H1 (cell line): ENCODE measurements around the gene TTYH2.

ENCODE experiments used
- BRCA1 ChIP-seq: IDR thresholded peaks from 2 replicates; pipeline ENCODE4 v1.6.1; 2012; ENCODE audit warnings: low read depth, low read length, improper control_type of control experiment
- CTBP2 ChIP-seq: IDR thresholded peaks from 2 replicates; pipeline ENCODE4 v1.7.0; 2011; ENCODE audit warnings: borderline replicate concordance, mild to moderate bottlenecking, moderate library complexity, mixed read lengths, low read length; ENCODE audit not compliant: insufficient read depth, insufficient read length
- CTCF ChIP-seq, 3 experiments: IDR thresholded peaks; 1 replicate in 2 of 3; 2 replicates in 1 of 3; pipeline versions ENCODE4 v1.5.1 to v1.6.1; 2011; ENCODE audit warnings: low read length in 3 of 3, mild to moderate bottlenecking in 3 of 3, inconsistent platforms in 2 of 3, low read depth in 1 of 3, moderate library complexity in 1 of 3; ENCODE audit not compliant: insufficient read depth in 1 of 3; ENCODE audit errors: control extremely low read depth in 1 of 3
- EZH2 ChIP-seq: fragments of 200-600 bp; sonication (generic); IDR thresholded peaks from 2 replicates; pipeline ENCODE4 v1.7.1; 2012; ENCODE audit warnings: low read depth, mild to moderate bottlenecking, moderate library complexity, low read length, inconsistent platforms; ENCODE audit not compliant: severe bottlenecking
- JUND ChIP-seq: IDR thresholded peaks from 2 replicates; pipeline ENCODE4 v1.6.1; 2011; ENCODE audit warnings: mild to moderate bottlenecking, improper control_type of control experiment, low read length
- PHF8 ChIP-seq: fragments of 200-600 bp; sonication (generic); conservative IDR thresholded peaks from 2 replicates; pipeline ENCODE4 v1.7.1; 2012; ENCODE audit warnings: low read depth, mild to moderate bottlenecking, inconsistent platforms, low read length, moderate library complexity
- POLR2A ChIP-seq, 2 experiments: IDR thresholded peaks; 1 replicate in 1 of 2; 2 replicates in 1 of 2; pipeline ENCODE4 v1.6.1; 2011; ENCODE audit warnings: low read depth in 2 of 2, low read length in 2 of 2, mild to moderate bottlenecking in 2 of 2; ENCODE audit errors: control extremely low read depth in 1 of 2
- POLR2AphosphoS5 ChIP-seq: IDR thresholded peaks from 2 replicates; pipeline ENCODE4 v1.6.1; 2011; ENCODE audit warnings: low read depth, low read length
- SUZ12 ChIP-seq: fragments of 200-600 bp; sonication (generic); IDR thresholded peaks from 2 replicates; pipeline ENCODE4 v1.6.1; 2012; ENCODE audit warnings: mild to moderate bottlenecking, inconsistent platforms, low read length, moderate library complexity, mixed read lengths
- YY1 ChIP-seq: IDR thresholded peaks from 2 replicates; pipeline ENCODE4 v1.6.1; 2011; ENCODE audit warnings: low read depth, mild to moderate bottlenecking, low read length

DNA sequence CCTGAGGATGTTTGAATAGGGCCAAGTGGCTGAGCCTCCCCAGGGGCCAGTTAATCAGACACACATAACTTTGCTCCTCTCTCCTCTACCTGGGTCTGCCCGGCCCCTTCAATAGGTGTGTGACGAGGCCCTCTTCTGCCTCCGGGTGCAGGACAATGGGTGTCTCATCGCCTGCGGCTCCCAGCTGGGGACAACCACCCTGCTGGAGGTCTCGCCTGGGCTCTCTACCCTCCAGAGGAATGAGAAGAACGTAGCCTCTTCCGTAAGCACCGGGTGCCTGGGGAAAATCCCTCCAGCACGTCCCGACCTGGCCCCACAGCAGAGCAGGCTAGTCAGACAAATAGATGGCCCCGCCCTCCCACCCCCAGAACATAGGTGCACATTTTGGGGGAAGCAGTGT lies 96.5 kb downstream of the TTYH2 start:
- TF ChIP-seq POLR2A (IDR thresholded peaks at IDR 0.05; ENCODE audit: control extremely low read depth in 1 of 2, low read depth in 2 of 2, low read length in 2 of 2): no peak
- no peak for TF ChIP-seq CTBP2
- TF ChIP-seq EZH2: no peak
- no peak for TF ChIP-seq SUZ12
- no peak for TF ChIP-seq CTCF (IDR thresholded peaks at IDR 0.05; ENCODE audit: control extremely low read depth in 1 of 3, insufficient read depth in 1 of 3, low read depth in 1 of 3, low read length in 3 of 3)
- no peak for TF ChIP-seq YY1
- TF ChIP-seq BRCA1: no peak
- TF ChIP-seq JUND: no peak
- no peak for TF ChIP-seq PHF8
- TF ChIP-seq POLR2AphosphoS5: no peak
